GM12801 (cell line): ENCODE measurements around the gene PLD1.

Experiments
- TF ChIP-seq, protein P1 (sequence below): IDR thresholded peaks from one replicate; pipeline ENCODE4 v1.5.1; 2011; ENCODE audit warnings: control low read depth; ENCODE audit not compliant: insufficient read length; ENCODE audit errors: extremely low read depth

Gene PLD1

DNA sequence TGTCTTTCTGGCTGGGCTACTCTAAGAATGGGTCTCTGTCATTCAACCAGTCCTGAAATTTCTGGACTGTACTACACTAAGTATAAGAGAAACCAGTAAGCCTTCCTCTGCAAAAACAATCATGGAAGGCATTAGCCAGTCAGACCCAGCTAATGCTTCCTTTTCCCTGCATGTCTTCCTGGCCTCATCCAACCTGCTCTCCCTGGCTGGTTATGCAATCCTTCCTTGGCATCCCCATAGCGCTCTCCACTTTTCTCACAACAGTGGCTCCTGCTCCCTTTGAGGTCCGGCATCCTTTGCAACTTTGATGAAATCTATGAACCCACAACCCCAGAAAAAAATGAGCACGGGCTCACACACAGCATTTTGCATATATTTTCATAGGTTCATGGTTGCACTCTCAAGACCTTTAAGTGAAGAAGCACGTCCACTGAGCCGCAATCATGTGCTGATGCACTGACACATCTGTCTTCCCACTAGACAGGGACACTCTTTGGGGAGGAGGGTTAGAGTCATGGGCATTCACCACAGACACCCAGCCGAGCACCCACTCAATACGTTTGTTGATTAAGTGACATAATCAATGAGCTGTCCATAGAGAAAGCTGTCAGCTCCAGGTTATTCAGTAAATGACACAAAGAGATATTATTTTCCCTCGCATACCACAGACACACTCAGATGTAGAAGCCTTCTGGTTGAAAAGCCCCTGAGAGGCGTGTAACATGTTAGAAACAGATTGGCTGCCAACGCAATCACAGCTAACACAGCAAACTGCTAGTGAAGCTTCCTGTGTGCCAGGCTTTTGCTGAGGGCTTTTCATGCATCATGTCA lies 66.7 kb downstream of the PLD1 start:
- TF ChIP-seq, protein P1, sequence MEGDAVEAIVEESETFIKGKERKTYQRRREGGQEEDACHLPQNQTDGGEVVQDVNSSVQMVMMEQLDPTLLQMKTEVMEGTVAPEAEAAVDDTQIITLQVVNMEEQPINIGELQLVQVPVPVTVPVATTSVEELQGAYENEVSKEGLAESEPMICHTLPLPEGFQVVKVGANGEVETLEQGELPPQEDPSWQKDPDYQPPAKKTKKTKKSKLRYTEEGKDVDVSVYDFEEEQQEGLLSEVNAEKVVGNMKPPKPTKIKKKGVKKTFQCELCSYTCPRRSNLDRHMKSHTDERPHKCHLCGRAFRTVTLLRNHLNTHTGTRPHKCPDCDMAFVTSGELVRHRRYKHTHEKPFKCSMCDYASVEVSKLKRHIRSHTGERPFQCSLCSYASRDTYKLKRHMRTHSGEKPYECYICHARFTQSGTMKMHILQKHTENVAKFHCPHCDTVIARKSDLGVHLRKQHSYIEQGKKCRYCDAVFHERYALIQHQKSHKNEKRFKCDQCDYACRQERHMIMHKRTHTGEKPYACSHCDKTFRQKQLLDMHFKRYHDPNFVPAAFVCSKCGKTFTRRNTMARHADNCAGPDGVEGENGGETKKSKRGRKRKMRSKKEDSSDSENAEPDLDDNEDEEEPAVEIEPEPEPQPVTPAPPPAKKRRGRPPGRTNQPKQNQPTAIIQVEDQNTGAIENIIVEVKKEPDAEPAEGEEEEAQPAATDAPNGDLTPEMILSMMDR: no peak

DNA sequence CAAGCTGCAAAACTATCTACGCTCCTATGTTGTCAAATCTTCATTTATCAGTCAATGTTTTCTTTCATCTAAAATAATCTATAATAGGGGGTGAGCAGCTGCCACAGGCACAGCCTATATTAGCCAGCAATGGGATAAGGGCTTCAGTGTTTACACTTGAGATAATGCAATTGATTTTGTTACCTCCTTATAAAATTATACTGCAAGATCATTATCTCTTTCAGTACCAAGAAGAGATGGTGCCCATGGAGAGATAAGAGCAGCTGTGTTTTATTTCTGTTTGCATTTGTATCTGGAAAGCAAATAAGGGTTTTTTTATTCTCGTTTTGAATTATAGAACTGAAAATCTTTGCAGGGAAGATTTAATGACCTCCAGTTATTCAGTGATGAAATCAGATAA lies 68.9 kb downstream of the PLD1 start:
- TF ChIP-seq, protein P1: no peak

GRCh38 chr3:171736556-171736955 lies 73.7 kb downstream of the PLD1 start:
- TF ChIP-seq, protein P1: no peak

GRCh38 chr3:171733561-171733960 lies 76.7 kb downstream of the PLD1 start:
- TF ChIP-seq, protein P1: no peak

GRCh38 chr3:171732756-171733155 lies 77.5 kb downstream of the PLD1 start:
- TF ChIP-seq, protein P1: no peak

DNA sequence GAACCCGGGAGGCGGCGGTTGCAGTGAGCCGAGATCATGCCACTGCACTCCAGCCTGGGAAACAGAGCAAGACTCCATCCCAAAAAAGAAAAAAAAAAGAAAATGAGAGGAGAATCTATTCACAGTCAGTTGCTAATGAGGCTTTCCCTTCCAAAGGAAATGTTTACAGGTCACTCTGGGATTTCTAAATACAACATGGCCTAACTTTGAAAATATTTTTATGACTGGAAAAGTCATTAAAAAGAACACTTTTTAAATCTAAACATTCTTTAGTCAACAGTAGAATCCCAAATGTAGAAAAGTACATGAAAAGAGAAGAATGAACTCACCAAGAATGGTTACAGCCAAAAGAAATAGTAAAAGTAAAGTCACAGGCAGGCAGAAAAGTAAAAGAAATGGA lies 78.6 kb downstream of the PLD1 start:
- TF ChIP-seq, protein P1: no peak

DNA sequence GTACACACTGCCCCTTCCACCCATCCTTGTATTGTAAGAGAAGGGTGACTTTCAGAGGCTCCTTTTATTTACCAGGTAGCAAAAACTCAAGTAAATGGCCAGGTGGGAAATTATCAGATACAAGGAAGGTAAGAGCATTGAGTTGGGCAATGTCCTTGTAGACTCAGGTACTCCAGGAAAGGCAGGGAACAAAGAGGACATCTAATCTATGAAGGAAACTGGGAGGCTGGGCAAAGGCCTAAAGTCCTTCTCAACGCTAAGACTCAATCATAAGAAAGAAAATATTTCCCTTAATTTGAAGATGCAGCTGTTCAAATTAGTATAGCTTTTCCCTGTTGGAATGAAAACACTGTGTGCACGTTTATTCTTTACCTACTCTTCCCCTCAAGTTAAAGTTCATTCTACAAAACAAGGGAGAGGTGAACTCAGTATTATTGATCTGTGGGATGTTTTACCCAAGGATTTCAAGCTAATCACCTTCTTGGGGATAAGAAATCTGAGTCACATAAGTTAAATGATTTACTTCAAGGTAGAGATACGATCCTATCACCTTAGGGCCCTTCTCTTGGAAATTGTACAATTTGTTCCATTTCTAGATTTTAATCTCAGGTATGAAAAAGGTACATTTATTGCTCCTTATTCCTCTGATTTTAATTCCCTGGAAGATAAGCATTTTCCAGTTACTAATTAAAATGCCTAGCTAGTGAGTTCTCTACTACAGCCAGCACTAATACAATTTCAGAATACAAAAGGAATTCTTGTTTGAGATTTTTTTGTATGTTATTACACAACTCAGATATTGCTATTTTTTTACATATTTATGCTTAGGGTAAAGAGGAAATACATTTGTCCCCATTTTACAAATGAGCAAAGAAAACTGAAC lies 80.6 kb downstream of the PLD1 start:
- TF ChIP-seq, protein P1: no peak
